Osteoblast (primary cell): ENCODE measurements around the gene KIAA1614. TPM values are rescaled to one million over a fixed set of nuclear protein-coding genes. Genes with fewer than 3 reads are reported as not detected.

Source experiments
- DNase-seq: peaks from one replicate; pipeline ENCODE4 v3.0.0; 2011; ENCODE audit warnings: low spot score, mixed read lengths; ENCODE audit not compliant: insufficient read length; ENCODE audit errors: missing footprints
- H2AFZ ChIP-seq: 2 replicates; pipeline ENCODE4 v1.6.0; 2011; ENCODE audit warnings: mild to moderate bottlenecking, low read length
- H3K27ac ChIP-seq: 2 replicates; pipeline ENCODE4 v1.5.1; 2011; ENCODE audit warnings: mild to moderate bottlenecking, low read depth, low read length, moderate library complexity
- H3K27me3 ChIP-seq: 2 replicates; pipeline ENCODE4 v1.6.0; 2012; ENCODE audit warnings: mild to moderate bottlenecking, control low read depth, inconsistent platforms, low read length, moderate library complexity; ENCODE audit not compliant: insufficient read depth
- H3K36me3 ChIP-seq: 2 replicates; pipeline ENCODE4 v1.5.1; 2011; ENCODE audit warnings: mild to moderate bottlenecking, low read length, control low read depth, moderate library complexity; ENCODE audit not compliant: insufficient read depth
- H3K4me1 ChIP-seq: 2 replicates; pipeline ENCODE4 v1.5.1; 2011; ENCODE audit warnings: mild to moderate bottlenecking, low read length, control low read depth, moderate library complexity; ENCODE audit not compliant: insufficient read depth
- H3K4me2 ChIP-seq: 2 replicates; pipeline ENCODE4 v1.6.0; 2011; ENCODE audit warnings: mild to moderate bottlenecking, low read length; ENCODE audit not compliant: insufficient read depth
- H3K4me3 ChIP-seq: fragments of 200-600 bp; sonication (generic); 3 replicates; pipeline ENCODE4 v1.5.1; 2012; ENCODE audit warnings: mild to moderate bottlenecking, low read length, inconsistent platforms; ENCODE audit not compliant: insufficient read depth
- H3K79me2 ChIP-seq: 2 replicates; pipeline ENCODE4 v1.6.0; 2012; ENCODE audit warnings: mild to moderate bottlenecking, low read length, control low read depth, inconsistent platforms; ENCODE audit not compliant: insufficient read depth
- H3K9me3 ChIP-seq: 2 replicates; pipeline ENCODE4 v1.5.1; 2011; ENCODE audit warnings: low read depth, low read length, control low read depth
- H4K20me1 ChIP-seq: 2 replicates; pipeline ENCODE4 v1.6.0; 2012; ENCODE audit warnings: mild to moderate bottlenecking, low read length, control low read depth; ENCODE audit not compliant: insufficient read depth
- total RNA-seq: library from RNA; depleted of rRNA; stranded (reverse); fragments of >200 nt; gene quantifications from 2 replicates; pipeline ENCODE4 v1.2.3, GENCODE V29; 2012
- TF ChIP-seq, protein P1 (sequence below): IDR thresholded peaks from 2 replicates; pipeline ENCODE4 v1.5.1; 2011; ENCODE audit warnings: mild to moderate bottlenecking, low read depth, low read length, moderate library complexity; ENCODE audit errors: extremely low read depth

Gene KIAA1614
- total RNA-seq, 1 donor = 12.7 TPM

GRCh38 chr1:180889325-180889724 lies 23.4 kb upstream of the KIAA1614 start:
- no peaks in the 10 kb centered on the region for H3K79me2 ChIP-seq
- H3K36me3 ChIP-seq = no peaks in the 10 kb centered on the region
- TF ChIP-seq, protein P1, sequence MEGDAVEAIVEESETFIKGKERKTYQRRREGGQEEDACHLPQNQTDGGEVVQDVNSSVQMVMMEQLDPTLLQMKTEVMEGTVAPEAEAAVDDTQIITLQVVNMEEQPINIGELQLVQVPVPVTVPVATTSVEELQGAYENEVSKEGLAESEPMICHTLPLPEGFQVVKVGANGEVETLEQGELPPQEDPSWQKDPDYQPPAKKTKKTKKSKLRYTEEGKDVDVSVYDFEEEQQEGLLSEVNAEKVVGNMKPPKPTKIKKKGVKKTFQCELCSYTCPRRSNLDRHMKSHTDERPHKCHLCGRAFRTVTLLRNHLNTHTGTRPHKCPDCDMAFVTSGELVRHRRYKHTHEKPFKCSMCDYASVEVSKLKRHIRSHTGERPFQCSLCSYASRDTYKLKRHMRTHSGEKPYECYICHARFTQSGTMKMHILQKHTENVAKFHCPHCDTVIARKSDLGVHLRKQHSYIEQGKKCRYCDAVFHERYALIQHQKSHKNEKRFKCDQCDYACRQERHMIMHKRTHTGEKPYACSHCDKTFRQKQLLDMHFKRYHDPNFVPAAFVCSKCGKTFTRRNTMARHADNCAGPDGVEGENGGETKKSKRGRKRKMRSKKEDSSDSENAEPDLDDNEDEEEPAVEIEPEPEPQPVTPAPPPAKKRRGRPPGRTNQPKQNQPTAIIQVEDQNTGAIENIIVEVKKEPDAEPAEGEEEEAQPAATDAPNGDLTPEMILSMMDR = no peak
- H3K27ac ChIP-seq = no peak overlapping the region
- no peaks in the 10 kb centered on the region for H3K9me3 ChIP-seq
- no peak overlapping the region for H3K4me2 ChIP-seq
- H3K4me3 ChIP-seq = no peak overlapping the region
- no peak overlapping the region for H2AFZ ChIP-seq
- no peaks in the 10 kb centered on the region for H4K20me1 ChIP-seq
- no peak for DNase-seq
- H3K27me3 ChIP-seq = no peaks in the 10 kb centered on the region
- H3K4me1 ChIP-seq = no peaks in the 10 kb centered on the region

GRCh38 chr1:180892272-180892671 lies 20.4 kb upstream of the KIAA1614 start:
- Histone ChIP-seq H3K9me3 (no peaks in the 10 kb centered on the region), H3K4me1 (no peaks in the 10 kb centered on the region), H3K4me3 (no peak overlapping the region), H3K27me3 (no peaks in the 10 kb centered on the region), H4K20me1 (no peaks in the 10 kb centered on the region), H3K4me2 (no peak overlapping the region), H2AFZ (no peak overlapping the region), H3K27ac (no peak overlapping the region), H3K36me3 (no peaks in the 10 kb centered on the region), H3K79me2 (no peaks in the 10 kb centered on the region)
- no peak for DNase-seq
- TF ChIP-seq, protein P1 = no peak

DNA sequence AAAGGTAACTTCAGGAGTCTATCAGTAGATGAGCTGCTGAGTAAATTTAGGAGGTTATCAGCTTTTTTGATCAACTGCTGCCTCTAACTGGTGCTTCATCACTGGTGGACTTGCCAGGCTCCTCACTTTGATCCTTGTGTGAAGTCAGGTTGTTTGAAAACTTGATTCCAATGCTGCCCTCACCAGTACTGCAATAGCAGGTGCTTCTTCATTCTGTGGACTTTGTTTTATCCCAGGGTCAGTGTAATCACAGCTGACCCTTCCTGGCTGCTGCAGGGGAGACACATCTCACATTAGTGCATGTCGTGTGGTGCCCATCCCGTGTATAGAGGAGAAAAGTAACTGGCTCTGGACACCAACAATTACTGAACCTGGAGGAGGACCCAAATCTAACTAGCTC lies 20.0 kb upstream of the KIAA1614 start:
- no peak overlapping the region for H3K4me3 ChIP-seq
- no peaks in the 10 kb centered on the region for H3K4me1 ChIP-seq
- H3K4me2 ChIP-seq = no peak overlapping the region
- H2AFZ ChIP-seq = no peak overlapping the region
- H3K27ac ChIP-seq = no peak overlapping the region
- no peaks in the 10 kb centered on the region for H3K27me3 ChIP-seq
- no peaks in the 10 kb centered on the region for H3K79me2 ChIP-seq
- TF ChIP-seq, protein P1 = no peak
- H3K9me3 ChIP-seq = no peaks in the 10 kb centered on the region
- no peaks in the 10 kb centered on the region for H3K36me3 ChIP-seq
- H4K20me1 ChIP-seq = no peaks in the 10 kb centered on the region
- DNase-seq = no peak

DNA sequence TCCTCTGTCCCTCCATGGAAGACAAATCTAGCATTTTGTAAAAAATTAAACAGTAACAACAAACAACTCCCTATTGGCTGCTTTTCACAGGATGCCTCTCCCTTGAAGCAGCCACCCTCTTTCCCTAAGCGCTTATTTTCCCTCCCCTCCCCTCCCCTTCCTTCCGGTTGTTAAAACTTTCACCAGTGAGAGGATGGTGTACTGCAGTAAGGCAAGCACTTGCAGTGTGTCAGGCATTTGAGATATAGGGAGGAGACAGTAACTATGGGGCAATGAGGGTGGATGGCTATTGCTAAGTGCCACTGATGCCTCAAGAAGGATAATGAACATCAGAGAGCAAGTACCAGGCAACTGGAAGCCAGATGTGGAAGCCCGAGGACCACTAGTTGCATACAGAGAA lies 19.1 kb upstream of the KIAA1614 start:
- no peak overlapping the region for H3K4me3 ChIP-seq
- H3K4me2 ChIP-seq = no peak overlapping the region
- no peak overlapping the region for H2AFZ ChIP-seq
- H3K9me3 ChIP-seq = no peaks in the 10 kb centered on the region
- TF ChIP-seq, protein P1 = no peak
- peaks cover 5% of the 10 kb centered on the region for H3K4me1 ChIP-seq
- no peaks in the 10 kb centered on the region for H3K79me2 ChIP-seq
- no peak for DNase-seq
- H3K27ac ChIP-seq = no peak overlapping the region
- no peaks in the 10 kb centered on the region for H4K20me1 ChIP-seq
- H3K36me3 ChIP-seq = no peaks in the 10 kb centered on the region
- H3K27me3 ChIP-seq = no peaks in the 10 kb centered on the region
